ENCODE results near the gene MRPL11.

The MRPL11 gene

DNA sequence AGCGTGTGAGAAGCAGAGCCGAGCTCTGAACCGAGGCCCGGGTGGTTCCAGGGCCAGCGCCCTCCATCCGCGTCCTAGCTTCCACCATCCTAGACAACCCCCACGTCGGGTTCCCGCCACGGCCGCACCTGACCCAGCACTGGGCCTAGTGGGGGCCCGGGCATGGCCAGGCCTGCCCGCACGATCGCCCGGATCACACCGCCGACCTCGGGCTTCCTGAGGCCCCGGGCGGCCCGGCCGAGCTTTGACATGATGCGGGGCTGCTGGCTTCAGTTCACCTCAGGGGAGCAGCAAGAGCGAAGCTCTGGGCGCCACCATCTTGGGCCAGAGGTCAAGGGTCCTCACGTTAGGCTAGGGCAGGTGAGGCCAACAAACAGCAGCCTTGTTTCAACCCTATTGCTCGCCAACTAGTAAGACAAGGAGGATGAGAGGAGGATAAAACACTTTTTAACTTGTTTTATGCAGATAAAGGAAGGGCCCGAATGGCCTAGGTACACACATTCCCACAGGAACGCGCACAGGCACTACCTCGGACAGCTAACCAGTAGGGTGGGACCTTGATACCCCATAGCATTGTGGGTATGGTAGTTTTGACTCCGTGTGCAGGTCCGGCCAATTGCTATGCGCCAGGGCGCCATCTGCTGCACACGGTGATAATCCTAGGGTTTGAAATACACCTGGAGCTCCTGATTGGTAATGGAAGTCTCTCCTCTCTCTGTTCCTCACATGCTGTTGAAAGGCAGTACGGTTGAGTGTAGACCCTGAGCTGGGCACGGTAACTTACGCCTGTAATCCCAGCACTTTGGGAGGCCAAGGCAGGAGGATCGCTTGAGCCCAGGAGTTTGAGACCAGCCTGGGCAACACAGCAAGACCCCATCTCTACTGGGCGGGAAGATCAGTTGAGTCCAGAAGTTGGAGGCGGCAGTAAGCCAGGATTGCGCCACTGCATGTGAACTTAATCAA is at the start of gene MRPL11:
Gene MRPL11, minus strand, starts transcription at position 345 of the 963 bp plus-strand sequence. Its CDS starts 94 bp downstream, at position 251.
- peak; percentile 97 for DNase-seq

DNA sequence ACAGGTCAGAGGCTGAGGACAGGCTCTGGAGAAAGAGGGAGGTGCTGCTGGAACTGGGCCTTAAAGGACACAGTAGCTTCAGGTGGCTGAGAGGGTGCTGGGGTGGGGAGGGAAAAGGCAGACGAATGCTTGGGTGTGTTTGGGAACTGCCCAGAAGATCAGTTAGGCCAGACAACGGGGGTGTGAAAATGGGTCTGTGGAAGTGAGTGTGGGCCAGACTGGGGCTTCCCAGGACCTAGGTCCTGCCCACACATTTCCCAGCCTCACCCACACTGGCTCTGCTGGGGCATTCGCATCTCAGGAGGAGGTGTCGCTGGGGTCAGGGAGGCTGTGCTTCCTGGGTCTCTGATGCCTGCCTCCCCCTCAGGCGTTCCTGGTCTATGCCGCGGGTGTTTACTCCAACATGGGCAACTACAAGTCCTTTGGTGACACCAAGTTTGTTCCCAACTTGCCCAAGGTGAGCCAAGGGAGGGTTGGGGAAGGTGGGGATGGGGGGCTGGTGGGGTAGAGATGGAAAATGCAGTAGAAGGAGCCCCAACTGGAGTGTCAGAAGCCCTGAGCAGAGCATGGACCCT is 46.2 kb upstream of the MRPL11 start:
- no peak for DNase-seq

DNA sequence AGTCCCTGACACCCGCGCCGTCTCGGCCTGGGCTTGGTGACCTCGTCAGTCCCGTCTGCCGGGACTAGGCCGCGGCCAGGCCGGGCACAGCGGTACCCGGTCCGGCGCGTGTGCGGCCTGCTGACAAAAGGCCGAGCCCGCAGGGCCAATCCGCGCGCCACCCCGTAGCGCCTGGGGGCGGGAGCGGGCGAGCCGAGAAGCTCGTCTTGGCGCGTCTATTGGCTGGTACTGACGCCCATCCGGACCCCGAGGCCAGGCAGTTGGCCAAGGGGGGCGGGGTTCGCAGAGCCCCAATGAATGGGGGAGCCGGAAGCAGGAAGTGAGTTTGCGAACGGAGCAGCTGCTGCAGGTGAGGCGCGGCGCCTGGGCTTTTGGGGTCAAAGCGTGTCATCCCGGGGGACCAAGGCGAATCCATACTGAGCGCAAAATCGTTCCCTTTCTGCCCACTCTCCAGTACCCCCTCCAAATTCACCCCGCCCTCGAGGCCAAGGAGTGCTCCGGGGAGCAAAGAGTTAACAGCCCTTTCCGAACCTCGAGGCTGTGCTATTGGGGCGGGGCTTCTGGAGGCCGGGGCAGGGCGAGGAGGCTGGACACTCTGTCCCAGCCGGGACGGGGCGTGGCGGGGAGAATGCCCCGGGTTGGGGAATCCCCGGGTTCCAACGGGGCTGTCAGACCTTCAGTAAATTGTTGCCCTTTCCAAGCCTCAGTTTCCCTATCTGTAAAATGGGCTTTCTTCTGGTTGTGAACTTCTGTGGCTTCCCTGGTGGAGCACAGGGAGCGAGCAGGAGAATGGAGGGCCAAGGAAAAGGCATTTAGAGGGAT is 41.7 kb upstream of the MRPL11 start, which contains the start of gene DPP3:
Gene DPP3, plus strand, starts transcription at position 318 of the 822 bp plus-strand sequence. CDS start 1,767 bp downstream, outside the sequence.
- peak; percentile 100 for DNase-seq

DNA sequence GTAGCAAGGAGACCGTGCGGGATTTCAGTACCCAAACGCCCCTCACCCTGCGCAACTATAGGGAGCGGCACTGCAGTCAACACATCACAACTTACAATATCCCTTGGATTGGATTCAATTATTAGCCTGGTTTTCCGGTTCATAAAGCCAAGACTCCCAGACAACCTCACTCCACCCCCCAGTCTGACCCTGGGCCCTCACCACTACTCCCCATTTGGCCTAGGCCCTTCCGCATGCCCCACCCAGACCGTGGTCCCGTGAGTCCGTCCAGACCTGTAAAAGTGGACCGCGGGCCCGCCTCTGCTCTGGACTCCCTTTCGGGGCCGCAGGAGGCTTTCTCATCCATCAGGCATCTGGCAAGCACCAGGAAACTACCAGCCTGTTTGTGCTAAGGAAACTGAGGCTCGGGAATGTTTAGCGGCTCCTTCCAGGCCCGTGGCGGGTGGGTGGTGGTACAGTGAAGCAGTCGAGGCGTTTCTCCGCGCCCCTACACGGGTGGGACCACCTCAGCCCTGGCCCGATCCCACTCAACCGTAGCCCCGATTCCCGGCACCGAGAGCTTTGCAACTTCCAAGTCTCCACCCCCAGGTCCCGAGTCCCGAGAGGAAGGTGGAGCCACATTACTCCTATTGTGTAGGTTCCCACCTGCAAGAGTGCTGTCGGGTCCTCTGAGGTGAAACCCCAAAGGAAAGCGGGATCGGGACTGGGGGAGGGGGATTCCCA is 40.9 kb upstream of the MRPL11 start:
- peak; percentile 19 for DNase-seq

DNA sequence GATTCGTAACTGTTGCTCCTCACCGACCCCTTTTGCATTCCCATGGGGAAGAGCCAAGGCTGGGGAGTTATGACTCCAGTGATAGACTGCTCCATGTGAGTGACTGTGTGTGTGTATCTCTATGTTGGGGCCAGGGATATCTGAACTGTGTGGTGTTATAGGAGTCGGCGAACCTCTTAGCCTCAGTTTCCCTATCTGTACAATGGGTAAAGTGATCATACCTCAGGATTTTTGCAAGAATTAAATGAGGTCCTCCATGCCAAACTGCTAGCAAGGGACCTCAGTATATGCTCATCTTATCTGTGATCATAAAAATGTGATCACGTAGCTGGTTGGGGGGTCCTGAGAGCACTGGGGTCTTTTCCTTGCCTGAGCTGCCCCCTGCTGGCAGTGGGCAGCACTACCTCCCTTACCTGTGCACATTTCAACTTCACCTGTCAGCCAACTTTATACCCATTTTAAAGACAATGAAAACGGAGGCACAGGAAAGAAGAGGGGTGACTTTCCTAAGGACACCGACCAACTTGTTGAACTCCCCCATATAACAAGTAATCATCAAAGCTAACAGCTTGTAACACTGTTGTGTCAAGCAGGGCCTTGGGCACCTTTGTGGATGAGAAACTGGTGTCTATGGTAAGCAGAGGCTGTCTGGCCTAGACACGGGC is 40.2 kb upstream of the MRPL11 start:
- DNase-seq = peak; percentile 66

DNA sequence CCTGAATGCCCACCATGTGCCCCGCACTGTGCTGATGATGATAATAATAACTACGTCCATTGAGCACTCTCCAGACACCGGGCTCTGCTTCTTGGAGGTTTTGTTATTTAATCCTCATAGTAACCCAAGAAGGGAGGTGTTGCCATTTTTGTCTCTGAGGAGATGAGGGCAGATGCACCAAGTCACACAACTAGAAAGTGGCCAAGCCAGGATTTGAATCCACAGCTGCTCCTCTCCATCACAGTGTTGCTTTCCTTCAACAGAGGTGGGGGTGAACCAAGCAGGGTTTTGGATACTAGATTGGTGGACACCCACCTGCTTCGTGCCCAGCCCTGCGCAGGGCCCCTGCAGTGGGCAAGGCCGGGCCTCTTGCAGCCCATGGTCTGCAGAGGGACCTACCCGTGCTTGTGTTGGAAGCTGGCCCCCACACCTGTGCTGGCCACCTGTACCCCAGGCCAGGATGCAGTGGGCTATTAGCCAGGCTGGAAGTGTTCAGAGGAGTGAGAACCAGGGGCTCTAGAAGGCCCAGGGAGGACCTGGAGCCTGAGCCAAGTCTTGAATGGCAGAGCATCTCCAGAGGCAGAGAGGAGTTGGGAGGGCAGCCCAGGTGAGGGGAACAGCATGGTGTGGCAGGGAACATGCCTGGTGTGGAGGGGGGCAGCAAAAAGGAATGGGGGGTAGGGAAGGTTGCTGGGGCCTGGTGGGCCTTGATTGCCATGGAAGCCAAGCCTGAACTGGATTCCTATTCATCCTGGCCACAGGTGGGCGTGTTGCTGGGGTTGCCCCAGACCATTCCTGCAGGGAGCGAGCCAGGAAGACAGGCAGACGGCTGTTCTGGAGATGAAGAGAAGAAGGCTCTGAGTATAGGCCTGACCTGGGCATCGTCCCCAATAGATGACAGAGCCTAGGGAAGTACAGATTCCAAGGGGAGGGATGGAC is 38.9 kb upstream of the MRPL11 start:
- DNase-seq = no peak

DNA sequence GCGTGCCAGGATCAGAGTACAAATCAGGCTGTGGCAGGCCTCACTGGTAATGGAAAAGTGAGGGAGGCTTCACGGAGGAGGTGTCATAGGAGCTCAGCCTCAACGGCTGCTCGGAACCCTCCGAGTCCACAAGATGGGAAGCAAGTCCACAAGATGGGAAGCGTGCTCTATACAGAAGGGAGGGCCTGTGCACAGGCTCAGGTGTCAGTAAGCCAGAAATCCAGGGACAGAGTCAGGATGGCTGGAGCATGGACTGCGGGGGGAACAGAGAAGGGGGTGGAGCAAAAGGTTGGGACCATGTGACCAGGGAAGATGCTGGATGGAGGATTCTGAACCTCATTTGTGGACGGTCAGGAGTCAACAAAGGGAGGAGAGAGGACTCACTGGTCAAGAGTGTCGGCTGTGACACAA is 38.2 kb upstream of the MRPL11 start:
- DNase-seq = no peak

DNA sequence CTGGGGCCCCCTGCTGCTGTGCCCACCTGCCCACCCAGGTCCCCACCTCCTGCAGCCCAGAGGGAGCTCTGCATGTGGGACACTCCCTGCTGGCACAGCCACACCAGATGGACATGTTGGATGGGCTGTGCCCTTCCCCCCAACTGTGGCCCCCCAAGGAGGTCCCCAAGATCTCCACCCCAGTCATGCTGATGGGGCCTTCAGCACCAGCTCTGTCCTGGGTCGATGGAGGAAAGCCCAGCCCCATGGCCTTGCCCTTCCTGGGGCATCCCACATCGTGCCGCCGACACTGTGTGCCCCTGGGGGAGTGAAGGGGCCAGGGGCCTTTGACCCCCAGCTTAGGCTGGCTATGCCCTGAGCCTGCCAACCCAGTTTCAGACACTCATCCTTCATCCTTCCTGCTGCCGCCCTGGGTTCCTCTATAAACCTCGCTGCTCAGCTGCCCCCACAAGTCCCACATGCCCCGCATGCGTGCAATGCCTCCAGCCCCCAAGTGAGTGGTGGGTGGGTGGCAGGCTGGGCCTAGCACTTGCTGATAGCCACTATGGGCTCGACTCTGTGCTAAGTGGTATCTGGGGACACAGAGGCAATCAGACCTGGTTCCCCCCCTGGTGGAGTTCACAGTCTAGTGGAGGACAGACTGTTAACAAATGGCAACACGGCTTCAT is 37.7 kb upstream of the MRPL11 start:
- no peak for DNase-seq

DNA sequence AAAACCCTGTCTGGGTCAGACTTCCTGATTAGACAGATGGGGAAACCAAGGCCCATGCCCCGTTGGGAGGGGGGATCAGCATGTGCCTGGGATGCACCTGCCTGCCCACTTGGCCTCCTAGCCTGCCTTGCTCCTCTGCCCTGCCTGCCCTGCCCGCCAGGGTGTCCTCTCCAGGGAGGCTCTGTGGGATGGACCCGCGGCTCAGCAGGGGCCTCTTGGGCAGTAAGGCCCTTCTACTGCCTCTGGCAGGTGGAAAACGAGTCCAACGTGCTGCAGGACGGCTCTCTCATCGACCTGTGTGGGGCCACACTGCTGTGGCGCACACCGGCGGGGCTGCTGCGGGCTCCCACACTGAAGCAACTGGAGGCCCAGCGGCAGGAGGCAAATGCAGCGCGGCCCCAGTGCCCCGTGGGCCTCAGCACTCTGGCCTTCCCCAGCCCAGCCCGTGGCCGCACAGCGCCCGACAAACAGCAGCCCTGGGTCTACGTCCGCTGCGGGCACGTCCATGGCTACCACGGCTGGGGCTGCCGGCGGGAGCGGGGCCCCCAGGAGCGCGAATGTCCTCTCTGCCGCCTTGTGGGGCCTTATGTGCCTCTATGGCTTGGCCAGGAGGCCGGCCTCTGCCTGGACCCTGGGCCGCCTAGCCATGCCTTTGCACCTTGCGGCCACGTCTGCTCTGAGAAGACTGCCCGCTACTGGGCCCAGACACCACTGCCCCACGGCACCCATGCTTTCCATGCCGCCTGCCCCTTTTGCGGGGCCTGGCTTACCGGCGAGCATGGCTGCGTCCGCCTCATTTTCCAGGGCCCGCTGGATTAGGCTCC is 36.9 kb upstream of the MRPL11 start:
- DNase-seq = no peak

DNA sequence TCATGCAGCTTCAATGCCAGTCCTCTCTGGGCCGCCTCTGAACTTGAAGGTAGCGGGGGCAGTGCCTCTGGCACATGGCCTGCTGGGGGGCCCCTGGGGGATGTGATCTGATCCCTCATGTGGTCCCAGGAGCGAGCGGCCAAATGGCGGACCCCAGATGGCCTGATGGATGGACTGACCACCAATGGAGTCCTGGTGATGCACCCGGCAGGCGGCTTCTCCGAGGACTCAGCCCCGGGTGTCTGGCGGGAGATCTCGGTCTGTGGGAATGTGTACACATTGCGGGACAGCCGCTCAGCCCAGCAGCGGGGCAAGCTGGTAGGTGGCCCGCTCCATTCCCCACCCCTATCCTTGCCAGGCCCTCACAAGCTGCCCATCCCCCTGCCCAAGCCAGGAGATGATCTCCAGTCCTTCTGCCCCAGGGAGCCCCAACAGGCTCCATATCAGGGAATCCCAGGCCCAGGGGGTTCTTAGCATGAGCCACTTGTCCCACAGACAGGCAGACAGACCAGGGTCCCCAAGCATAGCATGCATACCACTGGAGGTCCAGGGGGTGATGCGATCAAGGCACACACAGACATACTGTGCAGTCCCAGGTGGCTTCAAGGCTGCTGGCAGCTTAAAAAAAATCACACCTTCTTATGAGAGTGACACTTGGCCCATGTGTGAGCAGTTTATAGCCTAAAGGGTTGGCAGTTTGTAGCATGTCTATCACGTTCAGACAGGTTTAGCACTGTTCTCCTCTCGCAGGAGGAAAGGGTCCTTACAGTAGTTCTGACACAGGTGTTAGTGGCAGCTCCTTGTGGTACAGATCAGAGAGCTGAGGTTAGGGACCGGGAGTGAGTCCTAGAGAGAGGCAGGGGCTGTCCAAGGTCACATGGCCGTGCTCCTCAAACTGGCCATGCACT is 35.2 kb upstream of the MRPL11 start:
- no peak for DNase-seq

DNA sequence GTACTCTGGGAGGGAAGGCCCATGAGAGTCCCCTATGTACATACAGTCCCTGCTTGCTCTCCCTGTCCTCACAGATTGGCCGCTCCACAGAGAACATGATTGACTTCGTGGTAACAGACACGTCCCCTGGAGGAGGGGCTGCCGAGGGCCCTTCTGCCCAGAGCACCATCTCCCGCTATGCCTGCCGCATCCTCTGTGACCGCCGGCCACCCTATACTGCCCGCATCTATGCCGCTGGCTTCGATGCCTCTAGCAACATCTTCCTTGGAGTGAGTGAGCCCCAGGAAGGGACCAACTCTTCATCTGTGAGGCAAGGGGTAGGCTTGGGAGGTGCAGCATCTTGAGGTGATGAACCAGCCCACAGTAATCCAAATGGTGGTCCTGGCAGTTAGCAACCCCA is 34.5 kb upstream of the MRPL11 start:
- no peak for DNase-seq

DNA sequence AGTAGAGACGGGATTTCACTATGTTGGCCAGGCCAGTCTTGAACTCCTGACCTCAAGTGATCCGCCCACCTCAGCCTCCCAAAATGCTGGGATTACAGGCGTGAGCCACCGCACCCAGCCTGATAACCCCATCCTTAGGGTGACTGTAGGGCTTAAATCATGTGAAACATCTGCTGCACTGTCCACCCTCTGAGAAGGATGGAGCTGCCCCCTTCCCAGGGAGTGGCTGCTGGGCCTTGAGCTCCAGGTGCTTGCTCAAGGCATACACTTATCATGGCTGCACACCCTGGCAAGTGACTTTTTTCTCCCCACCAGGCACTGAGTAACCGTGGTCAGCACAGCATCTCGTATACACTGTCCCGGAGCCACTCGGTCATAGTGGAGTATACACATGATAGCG is 33.4 kb upstream of the MRPL11 start:
- no peak for DNase-seq

DNA sequence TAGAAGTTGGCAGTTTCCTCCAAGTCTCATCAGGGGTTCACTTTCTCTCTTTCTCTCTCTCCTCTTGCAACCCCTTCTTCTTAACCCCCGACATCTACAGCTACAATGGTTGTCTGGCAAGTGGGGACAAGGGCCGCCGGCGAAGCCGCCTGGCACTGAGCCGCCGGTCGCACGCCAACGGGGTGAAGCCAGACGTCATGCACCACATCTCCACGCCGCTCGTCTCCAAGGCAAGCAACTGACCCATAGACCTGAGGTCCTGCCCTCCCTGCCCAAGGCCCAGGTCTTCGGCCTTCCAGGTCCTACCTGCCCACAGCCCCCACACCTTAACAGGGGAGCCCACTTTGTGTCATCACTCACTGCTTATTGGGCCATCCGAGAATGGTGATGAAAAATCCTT is 32.5 kb upstream of the MRPL11 start:
- DNase-seq = no peak

DNA sequence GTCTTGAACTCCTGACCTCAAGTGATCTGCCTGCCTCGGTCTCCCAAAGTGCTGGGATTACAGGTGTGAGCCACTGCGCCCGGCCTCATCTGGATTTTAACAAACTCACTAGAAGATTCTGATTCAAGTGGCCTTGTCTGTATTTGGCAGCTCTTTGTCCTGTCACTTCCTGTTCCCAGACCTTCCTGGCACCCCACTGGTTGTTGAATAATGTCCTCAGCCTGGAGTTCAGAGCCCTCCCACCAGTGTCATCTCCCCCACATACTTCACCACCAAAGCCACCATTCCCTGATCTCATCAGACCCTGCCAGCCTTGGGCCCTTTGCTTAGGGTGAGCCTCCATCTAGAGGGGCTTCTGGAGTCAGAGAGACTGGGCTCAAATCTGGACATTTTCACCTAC is 31.4 kb upstream of the MRPL11 start:
- no peak for DNase-seq

DNA sequence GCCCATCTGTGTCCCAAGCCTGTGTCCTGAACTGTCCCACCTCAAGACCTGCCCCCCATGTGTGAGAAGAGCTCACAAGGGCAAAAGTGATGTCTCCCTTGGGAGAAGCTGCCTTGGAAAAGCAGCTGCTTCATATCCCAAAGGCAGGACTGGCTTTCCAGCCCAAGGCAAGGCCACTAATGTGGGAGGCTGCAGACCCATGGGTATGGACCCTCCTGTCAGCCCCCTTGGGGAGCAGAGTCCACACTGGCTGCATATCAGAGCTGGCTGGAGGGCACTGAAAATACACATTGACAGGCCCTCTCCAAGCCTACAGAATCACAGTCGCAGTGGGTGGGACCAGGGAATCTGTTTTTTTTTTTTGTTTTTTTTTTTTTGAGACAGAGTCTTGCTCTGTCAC is 30.8 kb upstream of the MRPL11 start:
- DNase-seq = no peak

DNA sequence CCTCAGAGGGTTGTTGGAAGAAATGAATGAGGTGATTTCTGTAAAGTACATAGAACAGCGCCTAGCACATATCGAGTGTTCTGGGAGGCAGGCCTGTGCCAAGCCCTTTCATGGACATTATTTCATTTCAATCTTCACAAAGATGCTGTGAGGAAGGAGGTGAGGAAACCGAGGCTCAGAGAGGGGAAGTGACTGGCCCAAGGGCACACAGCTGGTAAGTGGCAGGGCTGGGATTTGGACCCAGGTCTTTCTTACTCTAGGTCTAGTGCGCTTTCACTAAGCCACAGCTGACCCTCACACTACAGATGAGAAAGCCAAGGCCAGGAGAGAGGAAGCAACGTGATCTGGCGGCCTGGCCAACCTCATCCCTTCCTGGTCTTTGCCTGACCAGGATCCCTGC is 30.0 kb upstream of the MRPL11 start:
- DNase-seq = no peak

DNA sequence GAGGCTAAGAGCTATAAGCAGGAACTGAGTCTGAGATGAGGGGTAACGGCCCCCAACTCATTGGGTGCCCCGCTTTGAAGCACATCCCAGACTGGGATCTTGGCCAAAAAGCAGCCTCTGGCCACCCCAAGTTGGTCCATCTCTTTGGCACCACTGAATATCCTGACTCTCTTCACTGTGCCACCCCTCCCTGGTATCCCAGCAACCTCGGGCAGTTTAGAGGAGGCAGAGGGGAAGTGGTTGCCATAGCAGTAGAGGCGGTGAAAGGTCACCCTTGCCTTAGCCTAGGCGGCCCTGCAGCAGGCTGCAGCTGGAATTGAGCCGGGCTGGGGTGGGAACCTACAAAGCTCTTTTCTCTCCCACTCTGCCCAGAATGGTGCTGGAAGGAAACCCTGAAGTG is 29.1 kb upstream of the MRPL11 start:
- DNase-seq = peak; percentile 88

DNA sequence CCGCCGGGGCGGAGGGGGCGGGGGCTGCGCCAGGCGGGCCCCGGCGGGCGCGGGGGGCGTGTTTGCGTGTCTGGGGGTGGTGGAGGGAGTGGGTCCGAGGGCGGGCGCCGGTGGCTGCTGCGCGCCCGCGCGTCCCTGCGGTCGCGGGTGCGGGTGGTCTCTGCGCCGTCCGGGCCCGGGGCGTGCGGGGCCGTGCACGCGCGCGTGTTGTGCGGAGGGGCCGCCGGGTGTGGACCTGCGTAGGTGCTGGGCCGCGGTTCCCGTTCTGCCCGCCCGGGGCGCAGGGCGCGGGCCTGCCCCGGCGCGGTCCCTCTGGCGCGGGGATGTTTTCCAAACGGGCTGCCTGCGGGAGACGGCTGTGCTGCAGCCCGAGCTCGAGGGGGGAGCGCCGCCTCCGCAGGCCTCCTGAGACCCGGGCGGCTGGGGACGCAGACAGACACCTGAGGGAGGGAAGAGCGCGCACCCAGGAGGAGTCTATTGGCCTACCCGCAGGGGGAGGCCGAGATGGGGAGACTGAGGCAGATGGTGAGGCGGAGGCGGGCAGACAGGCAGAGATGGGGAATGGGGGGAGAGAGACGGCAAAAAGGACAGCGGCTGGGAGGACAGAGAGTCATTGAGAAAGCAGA is 28.5 kb upstream of the MRPL11 start:
- peak; percentile 66 for DNase-seq

All from RPMI8226 (cell line).